Neural cell (in vitro differentiated cells): Measurements from ENCODE around the gene CCDC71. TPM values are rescaled to one million over a fixed set of nuclear protein-coding genes. Genes with fewer than 3 reads are reported as not detected.

Experiments
- H2AFZ ChIP-seq: fragments of 200-600, 300-800 bp; sonication (generic), shearing (Covaris generic); 2 replicates; pipeline ENCODE4 v1.6.0; 2014; ENCODE audit warnings: low read depth, mild to moderate bottlenecking, antibody characterized with exemption, low read length, moderate library complexity
- H3F3A ChIP-seq: fragments of 200-600 bp; shearing (Covaris generic); 2 replicates; pipeline ENCODE4 v1.6.1; 2016; ENCODE audit warnings: mild to moderate bottlenecking, moderate library complexity, mixed read lengths, antibody characterized with exemption, low read length; ENCODE audit not compliant: insufficient read depth, poor library complexity, severe bottlenecking
- H3K27ac ChIP-seq: fragments of 200-600, 300-800 bp; sonication (generic), shearing (Covaris generic); 2 replicates; pipeline ENCODE4 v1.5.1; 2014; ENCODE audit warnings: mild to moderate bottlenecking, low read length, moderate library complexity
- H3K27me3 ChIP-seq: fragments of 300-800, 200-600 bp; sonication (generic), shearing (Covaris generic); 2 replicates; pipeline ENCODE4 v1.6.0; 2014; ENCODE audit warnings: mild to moderate bottlenecking, low read depth, low read length, moderate library complexity; ENCODE audit not compliant: insufficient read depth
- H3K36me3 ChIP-seq: fragments of 300-800, 200-600 bp; sonication (generic), shearing (Covaris generic); 2 replicates; pipeline ENCODE4 v1.5.1; 2014; ENCODE audit warnings: mild to moderate bottlenecking, antibody characterized with exemption, low read length, moderate library complexity; ENCODE audit not compliant: insufficient read depth
- H3K4me2 ChIP-seq: fragments of 300-800, 200-600 bp; sonication (generic), shearing (Covaris generic); 2 replicates; pipeline ENCODE4 v1.6.0; 2014; ENCODE audit warnings: mild to moderate bottlenecking, low read length
- H3K4me3 ChIP-seq: fragments of 300-800, 200-600 bp; sonication (generic), shearing (Covaris generic); 2 replicates; pipeline ENCODE4 v1.5.1; 2014; ENCODE audit warnings: mild to moderate bottlenecking, low read length, moderate library complexity
- H3K79me2 ChIP-seq: fragments of 200-600 bp; shearing (Covaris generic); replicated peaks from 2 replicates; pipeline ENCODE4 v1.6.0; 2014; ENCODE audit warnings: mild to moderate bottlenecking, low read length, moderate library complexity; ENCODE audit not compliant: insufficient read depth
- H3K9ac ChIP-seq: fragments of 300-800, 200-600 bp; sonication (generic), shearing (Covaris generic); 2 replicates; pipeline ENCODE4 v1.6.1; 2016; ENCODE audit warnings: mild to moderate bottlenecking, low read length, mixed read lengths
- H3K9me2 ChIP-seq: fragments of 200-600 bp; shearing (Covaris generic); 2 replicates; pipeline ENCODE4 v1.6.1; 2016; ENCODE audit warnings: mild to moderate bottlenecking, low read length, mixed read lengths; ENCODE audit not compliant: insufficient read depth
- H3K9me3 ChIP-seq: fragments of 200-600, 300-800 bp; sonication (generic), shearing (Covaris generic); 2 replicates; pipeline ENCODE4 v1.6.1; 2016; ENCODE audit warnings: mild to moderate bottlenecking, mixed run types, low read length, moderate library complexity, mixed read lengths
- H4K20me1 ChIP-seq: fragments of 200-600 bp; shearing (Covaris generic); 2 replicates; pipeline ENCODE4 v1.6.1; 2016; ENCODE audit warnings: mild to moderate bottlenecking, mixed run types; ENCODE audit not compliant: insufficient read depth
- EP300 ChIP-seq: fragments of 450-650 bp; conservative IDR thresholded peaks from 2 replicates; pipeline ENCODE4 v1.6.1; 2014; ENCODE audit warnings: antibody characterized with exemption, mild to moderate bottlenecking, moderate library complexity; ENCODE audit not compliant: poor library complexity, severe bottlenecking
- EZH2 ChIP-seq: fragments of 200-600, 300-800 bp; shearing (Covaris generic), sonication (generic); IDR thresholded peaks from 2 replicates; pipeline ENCODE4 v1.6.1; 2014; ENCODE audit warnings: antibody characterized with exemption, low read length, borderline replicate concordance, mild to moderate bottlenecking; ENCODE audit not compliant: insufficient read depth, poor library complexity, severe bottlenecking
- MXI1 ChIP-seq: fragments of 450-650 bp; conservative IDR thresholded peaks from 2 replicates; pipeline ENCODE4 v1.6.1; 2014; ENCODE audit warnings: antibody characterized with exemption, mild to moderate bottlenecking; ENCODE audit not compliant: poor library complexity, severe bottlenecking
- POLR2AphosphoS5 ChIP-seq: IDR thresholded peaks from 2 replicates; pipeline ENCODE4 v1.6.1; 2012
- RAD21 ChIP-seq: fragments of 450-650 bp; conservative IDR thresholded peaks from 2 replicates; pipeline ENCODE4 v1.6.1; 2014; ENCODE audit warnings: antibody characterized with exemption, mild to moderate bottlenecking, moderate library complexity
- REST ChIP-seq: IDR thresholded peaks from 2 replicates; pipeline ENCODE4 v1.6.1; 2012; ENCODE audit warnings: borderline replicate concordance
- SMC3 ChIP-seq: fragments of 450-650 bp; conservative IDR thresholded peaks from 2 replicates; pipeline ENCODE4 v1.6.1; 2014; ENCODE audit warnings: antibody characterized with exemption, mild to moderate bottlenecking, moderate library complexity; ENCODE audit not compliant: poor library complexity
- TAF1 ChIP-seq: IDR thresholded peaks from 2 replicates; pipeline ENCODE4 v1.6.1; 2012; ENCODE audit warnings: low read depth
- polyA plus RNA-seq: library from polyadenylated mRNA; depleted of rRNA; stranded (reverse); fragments of >200 nt; gene quantifications from 2 replicates; pipeline ENCODE4 v1.2.3, GENCODE V29; 2014
- TF ChIP-seq, protein P1 (sequence below): fragments of 450-650 bp; IDR thresholded peaks from 2 replicates; pipeline ENCODE4 v1.5.1; 2014; ENCODE audit warnings: antibody characterized with exemption, mild to moderate bottlenecking, moderate library complexity; ENCODE audit not compliant: poor library complexity, severe bottlenecking

The CCDC71 gene
- polyA plus RNA-seq, 1 donor from 2014 or later: 14.8 TPM

DNA sequence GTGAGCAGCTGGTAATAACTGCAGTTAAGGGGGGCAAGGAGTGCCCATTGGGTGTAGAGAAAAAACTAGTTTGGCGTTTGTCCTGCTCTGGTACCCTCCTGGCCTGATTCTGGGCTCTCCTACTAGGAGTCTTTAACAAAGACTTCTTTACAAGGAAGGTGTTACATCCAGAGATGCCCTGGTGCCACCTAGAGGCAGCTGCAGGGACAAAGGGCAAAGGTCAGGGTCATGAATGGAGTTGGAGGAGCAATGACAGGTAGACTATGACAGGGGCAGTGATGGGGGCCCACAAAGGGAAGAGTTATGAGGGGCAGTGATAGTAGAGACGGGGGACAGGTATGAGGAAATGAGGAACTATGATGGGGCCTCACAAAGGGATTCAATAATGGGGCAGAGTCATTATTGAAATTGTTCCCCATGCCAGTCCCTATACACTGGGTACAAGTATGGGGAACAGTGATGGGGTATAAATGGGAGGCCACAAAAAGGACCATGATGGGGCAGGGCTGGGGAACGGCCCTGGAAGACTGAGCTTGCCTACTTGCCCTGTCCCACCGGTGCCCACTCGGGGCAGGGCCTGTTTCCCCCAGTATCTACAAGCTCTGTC lies 7.9 kb downstream of the CCDC71 start:
- Histone ChIP-seq H3K27ac (no peak overlapping the region), H3K9ac (no peak overlapping the region)

DNA sequence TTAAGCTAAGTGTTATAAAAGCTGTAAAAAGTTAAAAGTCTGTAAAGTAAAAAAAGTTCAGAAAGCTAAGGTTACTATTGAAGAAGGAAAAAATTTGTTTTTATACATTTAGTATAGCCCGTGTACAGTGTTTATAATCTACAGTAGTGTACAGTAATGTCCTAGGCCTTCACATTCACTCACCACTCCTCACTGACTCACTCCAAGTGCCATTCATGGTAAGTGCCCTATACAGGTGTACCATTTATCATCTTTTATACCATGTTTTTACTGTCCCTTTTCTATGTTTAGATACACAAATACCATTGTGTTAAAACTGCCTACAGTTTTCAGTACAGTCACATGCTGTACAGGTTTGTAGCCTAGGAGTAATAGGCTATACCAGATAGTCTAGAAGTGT lies 8.8 kb downstream of the CCDC71 start:
- Histone ChIP-seq H3K36me3 (no peaks in the 10 kb centered on the region), H3K9me3 (no peaks in the 10 kb centered on the region), H3K4me2 (no peak overlapping the region), H2AFZ (no peak overlapping the region), H3K79me2 (no peaks in the 10 kb centered on the region), H3F3A (no peaks in the 10 kb centered on the region), H3K9me2 (no peaks in the 10 kb centered on the region), H3K27ac (no peak overlapping the region), H4K20me1 (no peaks in the 10 kb centered on the region), H3K4me3 (no peak overlapping the region), H3K27me3 (no peaks in the 10 kb centered on the region), H3K9ac (no peak overlapping the region)
- TF ChIP-seq EZH2 (no peak), EP300 (no peak), REST (no peak), RAD21 (no peak)
- TF ChIP-seq, protein P1, sequence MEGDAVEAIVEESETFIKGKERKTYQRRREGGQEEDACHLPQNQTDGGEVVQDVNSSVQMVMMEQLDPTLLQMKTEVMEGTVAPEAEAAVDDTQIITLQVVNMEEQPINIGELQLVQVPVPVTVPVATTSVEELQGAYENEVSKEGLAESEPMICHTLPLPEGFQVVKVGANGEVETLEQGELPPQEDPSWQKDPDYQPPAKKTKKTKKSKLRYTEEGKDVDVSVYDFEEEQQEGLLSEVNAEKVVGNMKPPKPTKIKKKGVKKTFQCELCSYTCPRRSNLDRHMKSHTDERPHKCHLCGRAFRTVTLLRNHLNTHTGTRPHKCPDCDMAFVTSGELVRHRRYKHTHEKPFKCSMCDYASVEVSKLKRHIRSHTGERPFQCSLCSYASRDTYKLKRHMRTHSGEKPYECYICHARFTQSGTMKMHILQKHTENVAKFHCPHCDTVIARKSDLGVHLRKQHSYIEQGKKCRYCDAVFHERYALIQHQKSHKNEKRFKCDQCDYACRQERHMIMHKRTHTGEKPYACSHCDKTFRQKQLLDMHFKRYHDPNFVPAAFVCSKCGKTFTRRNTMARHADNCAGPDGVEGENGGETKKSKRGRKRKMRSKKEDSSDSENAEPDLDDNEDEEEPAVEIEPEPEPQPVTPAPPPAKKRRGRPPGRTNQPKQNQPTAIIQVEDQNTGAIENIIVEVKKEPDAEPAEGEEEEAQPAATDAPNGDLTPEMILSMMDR: no peak

More for the DNA sequence above, 7.9 kb downstream of the CCDC71 start:
- H2AFZ ChIP-seq: no peak overlapping the region
- no peak overlapping the region for H3K4me2 ChIP-seq
- no peaks in the 10 kb centered on the region for H3K9me2 ChIP-seq
- H3K27me3 ChIP-seq: no peaks in the 10 kb centered on the region
- no peaks in the 10 kb centered on the region for H3K79me2 ChIP-seq
- no peaks in the 10 kb centered on the region for H3K36me3 ChIP-seq
- H3K4me3 ChIP-seq: no peak overlapping the region
- H4K20me1 ChIP-seq: no peaks in the 10 kb centered on the region
- no peaks in the 10 kb centered on the region for H3K9me3 ChIP-seq
- TF ChIP-seq POLR2AphosphoS5 (no peak), REST (no peak), SMC3 (no peak), TAF1 (no peak), EZH2 (no peak), RAD21 (peak; percentile 33), MXI1 (no peak), EP300 (no peak)
- TF ChIP-seq, protein P1: peak; percentile 55
- no peaks in the 10 kb centered on the region for H3F3A ChIP-seq
